K562 (cell line): Measurements from ENCODE around the gene PPP1R37.

Source experiments
- CSDE1 ChIP-seq, 2 experiments: fragments of 450-650 bp; IDR thresholded peaks; 2 replicates each; pipeline ENCODE4 v1.6.1; 2016; ENCODE audit warnings: mild to moderate bottlenecking in 1 of 2
- EP300 ChIP-seq: IDR thresholded peaks from 2 replicates; pipeline ENCODE4 v1.6.1; 2012; ENCODE audit warnings: low read length, improper control_type of control experiment
- HNRNPK ChIP-seq: fragments of 200-400 bp; formaldehyde crosslinking; IDR thresholded peaks from one replicate; pipeline ENCODE4 v1.6.1; 2018; ENCODE audit warnings: mild to moderate bottlenecking, low read depth, low read length; ENCODE audit not compliant: poor library complexity, severe bottlenecking
- MTF1 ChIP-seq: fragments of 250-450 bp; sonication (Bioruptor Pico); IDR thresholded peaks from 2 replicates; pipeline ENCODE4 v1.9.0; 2021; ENCODE audit warnings: moderate library complexity, mild to moderate bottlenecking, inconsistent platforms, borderline replicate concordance
- NEUROD1 ChIP-seq: fragments of 150-350 bp; IDR thresholded peaks from 2 replicates; pipeline ENCODE4 v1.6.1; 2014; ENCODE audit warnings: borderline replicate concordance, low read length, low read depth; ENCODE audit not compliant: partially characterized antibody
- NR1H2 ChIP-seq: sonication (generic); formaldehyde crosslinking; IDR thresholded peaks from 2 replicates; pipeline ENCODE4 v1.4.0; 2020; ENCODE audit warnings: mild to moderate bottlenecking, missing genetic modification reagents
- RCOR1 ChIP-seq, 2 experiments: IDR thresholded peaks; 2 replicates each; pipeline ENCODE4 v1.6.1; 2012; ENCODE audit warnings: low read depth in 2 of 2, low read length in 2 of 2, borderline replicate concordance in 1 of 2, improper control_type of control experiment in 1 of 2
- SMAD1 ChIP-seq: fragments of 150-350 bp; IDR thresholded peaks from 2 replicates; pipeline ENCODE4 v1.6.1; 2014; ENCODE audit warnings: low read length, low read depth; ENCODE audit not compliant: partially characterized antibody
- ZKSCAN1 ChIP-seq: fragments of 150-350 bp; IDR thresholded peaks from 2 replicates; pipeline ENCODE4 v1.6.1; 2016; ENCODE audit warnings: low read depth, low read length
- ZNF780A ChIP-seq: fragments of 250-450 bp; sonication (Bioruptor Pico); IDR thresholded peaks from 2 replicates; pipeline ENCODE4 v1.5.0; 2021; ENCODE audit warnings: mild to moderate bottlenecking
- TF ChIP-seq, protein P1 (sequence below), 3 experiments: IDR thresholded peaks in 2 of 3; conservative IDR thresholded peaks in 1 of 3; 2 replicates each; pipeline ENCODE4 v1.5.1; 2011 to 2012; ENCODE audit warnings: low read length in 3 of 3, mild to moderate bottlenecking in 3 of 3, control low read depth in 2 of 3, improper control_type of control experiment in 1 of 3, inconsistent platforms in 1 of 3, low read depth in 1 of 3, mixed read lengths in 1 of 3, moderate library complexity in 1 of 3; ENCODE audit not compliant: insufficient read depth in 2 of 3
- TF ChIP-seq, protein P2 (sequence below): fragments of 250-450 bp; sonication (Bioruptor Pico); IDR thresholded peaks from 2 replicates; pipeline ENCODE4 v1.8.0; 2022; ENCODE audit warnings: moderate library complexity, mild to moderate bottlenecking, inconsistent platforms
- TF ChIP-seq, protein P3 (sequence below), 2 experiments: fragments of 450-650 bp; IDR thresholded peaks; 2 replicates each; pipeline ENCODE4 v1.6.1; 2016; ENCODE audit warnings: mild to moderate bottlenecking in 2 of 2, borderline replicate concordance in 1 of 2, low read depth in 1 of 2, moderate library complexity in 1 of 2

DNA sequence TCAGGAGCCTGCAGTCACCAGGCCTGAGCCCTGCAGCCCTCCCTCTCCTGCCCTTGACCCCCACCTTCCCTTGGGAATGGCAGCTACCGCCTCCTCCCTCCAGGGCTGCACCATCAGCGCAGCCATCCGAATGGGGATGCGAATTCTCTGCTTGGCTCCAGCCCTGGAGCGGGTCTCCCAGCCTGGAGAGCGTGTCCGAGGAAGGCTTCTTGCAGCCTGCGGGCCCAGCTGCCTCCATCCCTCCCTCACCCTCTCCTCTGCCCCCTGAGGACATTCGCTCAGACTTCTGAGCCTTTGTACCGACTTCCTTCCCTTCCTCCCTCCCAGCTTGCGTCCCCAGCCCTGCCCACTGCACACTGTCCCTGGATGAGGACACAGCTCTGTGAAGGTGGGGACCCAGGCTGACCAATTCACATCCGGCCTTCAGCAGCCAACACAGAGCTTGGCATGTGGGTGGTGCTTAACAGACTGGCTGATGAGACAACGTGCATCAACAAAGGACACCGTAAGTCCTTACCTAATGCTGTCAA lies 73.8 kb downstream of the PPP1R37 start:
- TF ChIP-seq HNRNPK (no peak), NR1H2 (CRISPR knock-in tag) (no peak), EP300 (no peak), RCOR1 (IDR thresholded peaks at IDR 0.05; ENCODE audit: borderline replicate concordance in 1 of 2, low read depth in 2 of 2, low read length in 2 of 2) (no peak), MTF1 (CRISPR knock-in tag) (no peak), ZKSCAN1 (no peak), CSDE1 (IDR thresholded peaks at IDR 0.05) (no peak), SMAD1 (no peak), NEUROD1 (no peak), ZNF780A (CRISPR knock-in tag) (no peak)
- TF ChIP-seq, protein P1, sequence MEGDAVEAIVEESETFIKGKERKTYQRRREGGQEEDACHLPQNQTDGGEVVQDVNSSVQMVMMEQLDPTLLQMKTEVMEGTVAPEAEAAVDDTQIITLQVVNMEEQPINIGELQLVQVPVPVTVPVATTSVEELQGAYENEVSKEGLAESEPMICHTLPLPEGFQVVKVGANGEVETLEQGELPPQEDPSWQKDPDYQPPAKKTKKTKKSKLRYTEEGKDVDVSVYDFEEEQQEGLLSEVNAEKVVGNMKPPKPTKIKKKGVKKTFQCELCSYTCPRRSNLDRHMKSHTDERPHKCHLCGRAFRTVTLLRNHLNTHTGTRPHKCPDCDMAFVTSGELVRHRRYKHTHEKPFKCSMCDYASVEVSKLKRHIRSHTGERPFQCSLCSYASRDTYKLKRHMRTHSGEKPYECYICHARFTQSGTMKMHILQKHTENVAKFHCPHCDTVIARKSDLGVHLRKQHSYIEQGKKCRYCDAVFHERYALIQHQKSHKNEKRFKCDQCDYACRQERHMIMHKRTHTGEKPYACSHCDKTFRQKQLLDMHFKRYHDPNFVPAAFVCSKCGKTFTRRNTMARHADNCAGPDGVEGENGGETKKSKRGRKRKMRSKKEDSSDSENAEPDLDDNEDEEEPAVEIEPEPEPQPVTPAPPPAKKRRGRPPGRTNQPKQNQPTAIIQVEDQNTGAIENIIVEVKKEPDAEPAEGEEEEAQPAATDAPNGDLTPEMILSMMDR (IDR thresholded peaks at IDR 0.05 in 2 of 3, conservative IDR thresholded peaks at IDR 0.05 in 1 of 3; ENCODE audit: insufficient read depth in 2 of 3, low read depth in 1 of 3, low read length in 3 of 3), result no peak
- TF ChIP-seq, protein P2, sequence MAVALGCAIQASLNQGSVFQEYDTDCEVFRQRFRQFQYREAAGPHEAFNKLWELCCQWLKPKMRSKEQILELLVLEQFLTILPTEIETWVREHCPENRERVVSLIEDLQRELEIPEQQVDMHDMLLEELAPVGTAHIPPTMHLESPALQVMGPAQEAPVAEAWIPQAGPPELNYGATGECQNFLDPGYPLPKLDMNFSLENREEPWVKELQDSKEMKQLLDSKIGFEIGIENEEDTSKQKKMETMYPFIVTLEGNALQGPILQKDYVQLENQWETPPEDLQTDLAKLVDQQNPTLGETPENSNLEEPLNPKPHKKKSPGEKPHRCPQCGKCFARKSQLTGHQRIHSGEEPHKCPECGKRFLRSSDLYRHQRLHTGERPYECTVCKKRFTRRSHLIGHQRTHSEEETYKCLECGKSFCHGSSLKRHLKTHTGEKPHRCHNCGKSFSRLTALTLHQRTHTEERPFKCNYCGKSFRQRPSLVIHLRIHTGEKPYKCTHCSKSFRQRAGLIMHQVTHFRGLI (CRISPR knock-in tag), result no peak
- TF ChIP-seq, protein P3, sequence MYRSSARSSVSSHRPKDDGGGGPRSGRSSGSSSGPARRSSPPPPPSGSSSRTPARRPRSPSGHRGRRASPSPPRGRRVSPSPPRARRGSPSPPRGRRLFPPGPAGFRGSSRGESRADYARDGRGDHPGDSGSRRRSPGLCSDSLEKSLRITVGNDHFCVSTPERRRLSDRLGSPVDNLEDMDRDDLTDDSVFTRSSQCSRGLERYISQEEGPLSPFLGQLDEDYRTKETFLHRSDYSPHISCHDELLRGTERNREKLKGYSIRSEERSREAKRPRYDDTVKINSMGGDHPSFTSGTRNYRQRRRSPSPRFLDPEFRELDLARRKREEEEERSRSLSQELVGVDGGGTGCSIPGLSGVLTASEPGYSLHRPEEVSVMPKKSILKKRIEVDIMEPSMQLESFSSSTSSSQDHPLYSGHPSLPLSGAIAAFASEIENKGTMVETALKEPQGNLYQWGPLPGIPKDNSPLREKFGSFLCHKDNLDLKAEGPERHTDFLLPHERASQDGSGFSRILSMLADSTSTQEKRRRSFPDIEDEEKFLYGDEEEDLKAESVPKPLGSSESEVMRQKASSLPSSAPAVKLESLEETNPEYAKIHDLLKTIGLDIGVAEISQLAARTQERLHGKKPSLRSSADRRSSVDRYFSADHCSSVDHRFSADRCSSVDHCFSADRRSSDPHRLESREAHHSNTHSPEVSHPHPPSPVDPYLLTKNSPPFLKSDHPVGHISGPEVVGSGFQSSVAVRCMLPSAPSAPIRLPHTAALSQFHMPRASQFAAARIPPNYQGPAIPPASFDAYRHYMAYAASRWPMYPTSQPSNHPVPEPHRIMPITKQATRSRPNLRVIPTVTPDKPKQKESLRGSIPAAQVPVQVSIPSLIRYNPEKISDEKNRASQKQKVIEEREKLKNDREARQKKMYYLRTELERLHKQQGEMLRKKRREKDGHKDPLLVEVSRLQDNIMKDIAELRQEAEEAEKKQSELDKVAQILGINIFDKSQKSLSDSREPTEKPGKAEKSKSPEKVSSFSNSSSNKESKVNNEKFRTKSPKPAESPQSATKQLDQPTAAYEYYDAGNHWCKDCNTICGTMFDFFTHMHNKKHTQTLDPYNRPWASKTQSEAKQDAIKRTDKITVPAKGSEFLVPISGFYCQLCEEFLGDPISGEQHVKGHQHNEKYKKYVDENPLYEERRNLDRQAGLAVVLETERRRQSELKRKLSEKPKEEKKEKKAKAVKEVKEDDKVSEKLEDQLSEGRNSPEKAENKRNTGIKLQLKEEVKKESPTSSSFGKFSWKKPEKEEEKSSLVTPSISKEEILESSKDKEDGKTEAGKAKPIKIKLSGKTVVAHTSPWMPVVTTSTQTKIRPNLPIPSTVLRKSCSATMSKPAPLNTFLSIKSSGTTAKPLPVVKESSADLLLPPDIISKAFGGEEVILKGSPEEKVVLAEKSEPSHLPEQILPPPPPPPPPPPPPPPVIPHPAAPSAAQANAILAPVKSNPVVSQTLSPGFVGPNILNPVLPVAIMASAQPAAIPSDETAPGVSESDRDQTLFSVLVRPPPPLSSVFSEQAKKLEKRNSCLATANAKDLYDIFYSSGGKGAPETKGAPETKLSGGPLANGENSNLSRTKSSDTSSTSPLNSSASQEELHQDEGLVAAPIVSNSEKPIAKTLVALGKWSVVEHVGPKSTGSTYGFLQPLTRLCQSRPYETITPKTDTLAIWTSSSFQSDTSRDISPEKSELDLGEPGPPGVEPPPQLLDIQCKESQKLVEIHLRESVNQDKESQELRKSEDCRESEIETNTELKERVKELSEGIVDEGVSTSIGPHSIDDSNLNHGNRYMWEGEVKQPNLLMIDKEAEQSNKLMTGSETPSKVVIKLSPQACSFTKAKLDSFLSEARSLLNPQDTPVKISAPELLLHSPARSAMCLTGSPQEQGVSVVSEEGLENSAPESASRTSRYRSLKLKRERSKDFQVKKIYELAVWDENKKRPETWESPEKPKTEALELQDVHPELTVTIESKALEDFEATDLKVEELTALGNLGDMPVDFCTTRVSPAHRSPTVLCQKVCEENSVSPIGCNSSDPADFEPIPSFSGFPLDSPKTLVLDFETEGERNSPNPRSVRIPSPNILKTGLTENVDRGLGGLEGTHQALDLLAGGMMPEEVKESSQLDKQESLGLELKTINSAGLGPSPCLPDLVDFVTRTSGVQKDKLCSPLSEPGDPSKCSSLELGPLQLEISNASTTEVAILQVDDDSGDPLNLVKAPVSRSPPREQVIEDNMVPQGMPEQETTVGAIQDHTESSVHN (IDR thresholded peaks at IDR 0.05; ENCODE audit: borderline replicate concordance in 1 of 2, low read depth in 1 of 2), result no peak
